HG02623 (cell line): ENCODE measurements around the gene ZNF292.
A peak's percentile ranks its signal among the peaks of the same experiment; 100 is the strongest.
"Not testable (repeated sequence)": the region's sequence is repeated elsewhere in the genome, so short reads cannot be mapped to it uniquely, and the experiment has no call there.

Experiments
- ATAC-seq: cut with Tn5 transposase; IDR thresholded peaks from one replicate; pipeline ENCODE4 v1.9.1; 2021; ENCODE audit warnings: moderate library complexity; ENCODE audit not compliant: unreplicated experiment

Gene ZNF292

GRCh38 chr6:87210979-87211378 lies 55.6 kb downstream of the ZNF292 start:
- ATAC-seq, result peak; percentile 94

GRCh38 chr6:87212596-87212995 lies 57.2 kb downstream of the ZNF292 start:
- no peak for ATAC-seq

GRCh38 chr6:87213364-87213763 lies 58.0 kb downstream of the ZNF292 start:
- no peak for ATAC-seq

GRCh38 chr6:87214831-87215230 lies 59.5 kb downstream of the ZNF292 start:
- no peak for ATAC-seq

GRCh38 chr6:87220997-87221396 lies 65.6 kb downstream of the ZNF292 start:
- ATAC-seq, result no peak

GRCh38 chr6:87222676-87223075 lies 67.3 kb downstream of the ZNF292 start:
- no peak for ATAC-seq

GRCh38 chr6:87224971-87225370 lies 69.6 kb downstream of the ZNF292 start:
- ATAC-seq, result no peak

GRCh38 chr6:87225511-87225910 lies 70.1 kb downstream of the ZNF292 start:
- ATAC-seq, result no peak

- no peak for ATAC-seq
Observed at GRCh38 chr6:87225937-87226336, 70.6 kb downstream of the ZNF292 start.

GRCh38 chr6:87230801-87231200 lies 75.4 kb downstream of the ZNF292 start:
- ATAC-seq, result no peak

GRCh38 chr6:87237804-87238203 lies 82.4 kb downstream of the ZNF292 start:
- no peak for ATAC-seq

GRCh38 chr6:87239098-87239635 lies 83.8 kb downstream of the ZNF292 start:
- ATAC-seq, result not testable (repeated sequence)

GRCh38 chr6:87241304-87241703 lies 85.9 kb downstream of the ZNF292 start:
- no peak for ATAC-seq

- ATAC-seq, result no peak
Observed at GRCh38 chr6:87242311-87242710, 86.9 kb downstream of the ZNF292 start.

GRCh38 chr6:87243812-87244211 lies 88.4 kb downstream of the ZNF292 start:
- ATAC-seq, result no peak

GRCh38 chr6:87244380-87244779 lies 89.0 kb downstream of the ZNF292 start:
- no peak for ATAC-seq

- no peak for ATAC-seq
Observed at GRCh38 chr6:87250019-87250418, 94.7 kb downstream of the ZNF292 start.

- no peak for ATAC-seq
Observed at GRCh38 chr6:87251225-87251624, 95.9 kb downstream of the ZNF292 start.

- no peak for ATAC-seq
Observed at GRCh38 chr6:87251725-87252124, 96.4 kb downstream of the ZNF292 start.

- ATAC-seq, result no peak
Observed at GRCh38 chr6:87257046-87257445, 101.7 kb downstream of the ZNF292 start.

GRCh38 chr6:87257565-87257964 lies 102.2 kb downstream of the ZNF292 start:
- no peak for ATAC-seq

- ATAC-seq, result no peak
Observed at GRCh38 chr6:87257975-87258374, 102.6 kb downstream of the ZNF292 start.

- ATAC-seq, result no peak
Observed at GRCh38 chr6:87259791-87260190, 104.4 kb downstream of the ZNF292 start.

- ATAC-seq, result no peak
Observed at GRCh38 chr6:87261534-87261933, 106.2 kb downstream of the ZNF292 start.
